GM23338 (cell line): ENCODE measurements around the gene RIN3. TPM values are rescaled to one million over a fixed set of nuclear protein-coding genes. Genes with fewer than 3 reads are reported as not detected.

ENCODE experiments used
- ATAC-seq: fragments of 200-7000 bp; cut with Tn5 transposase; 3 replicates; pipeline ENCODE4 v1.9.1; 2020
- DNase-seq: peaks from one replicate; pipeline ENCODE4 v3.0.0-alpha.2; 2015; ENCODE audit warnings: low spot score
- H2AFZ ChIP-seq: fragments of 200-600 bp; sonication (generic); 2 replicates; pipeline ENCODE4 v1.8.0; 2016; ENCODE audit warnings: antibody characterized with exemption, mild to moderate bottlenecking, moderate library complexity
- H3F3A ChIP-seq: fragments of 200-600 bp; sonication (generic); replicated peaks from 2 replicates; pipeline ENCODE4 v1.8.0; 2017; ENCODE audit warnings: antibody characterized with exemption, mixed run types, low read depth
- H3K27ac ChIP-seq: fragments of 200-600 bp; sonication (generic); 2 replicates; pipeline ENCODE4 v1.6.1; 2016; ENCODE audit warnings: low read depth
- H3K27me3 ChIP-seq: fragments of 200-600 bp; sonication (generic); 2 replicates; pipeline ENCODE4 v1.8.0; 2016; ENCODE audit warnings: mild to moderate bottlenecking, mixed run types, moderate library complexity; ENCODE audit not compliant: insufficient read depth
- H3K36me3 ChIP-seq: fragments of 200-600 bp; sonication (generic); 2 replicates; pipeline ENCODE4 v1.8.0; 2016; ENCODE audit warnings: mild to moderate bottlenecking; ENCODE audit not compliant: insufficient read depth
- H3K4me1 ChIP-seq: fragments of 200-600 bp; sonication (generic); 2 replicates; pipeline ENCODE4 v1.8.0; 2016; ENCODE audit warnings: mild to moderate bottlenecking, moderate library complexity; ENCODE audit not compliant: insufficient read depth
- H3K4me2 ChIP-seq: fragments of 200-600 bp; sonication (generic); 2 replicates; pipeline ENCODE4 v1.7.1; 2017; ENCODE audit warnings: mixed run types
- H3K4me3 ChIP-seq: fragments of 200-600 bp; sonication (generic); 2 replicates; pipeline ENCODE4 v1.6.1; 2016; ENCODE audit warnings: mixed run types
- H3K79me2 ChIP-seq: fragments of 200-600 bp; sonication (generic); replicated peaks from 2 replicates; pipeline ENCODE4 v1.8.0; 2017; ENCODE audit warnings: mild to moderate bottlenecking; ENCODE audit not compliant: insufficient read depth
- H3K9me2 ChIP-seq: fragments of 200-600 bp; sonication (generic); 2 replicates; pipeline ENCODE4 v1.8.0; 2017; ENCODE audit not compliant: insufficient read depth
- H4K20me1 ChIP-seq: fragments of 200-600 bp; sonication (generic); replicated peaks from 2 replicates; pipeline ENCODE4 v1.8.0; 2017; ENCODE audit warnings: mild to moderate bottlenecking; ENCODE audit not compliant: insufficient read depth
- H3K27ac Mint-ChIP-seq: 2 replicates; pipeline ENCODE4 v1.8.0; 2020; ENCODE audit warnings: inconsistent platforms, mild to moderate bottlenecking, moderate library complexity, mixed read lengths
- H3K27me3 Mint-ChIP-seq: 3 replicates; pipeline ENCODE4 v1.8.0; 2022; ENCODE audit warnings: low read depth, mild to moderate bottlenecking, moderate library complexity, mixed read lengths, inconsistent platforms; ENCODE audit not compliant: insufficient read depth, poor library complexity
- H3K36me3 Mint-ChIP-seq: 3 replicates; pipeline ENCODE4 v1.8.0; 2021; ENCODE audit warnings: low read depth, mild to moderate bottlenecking, inconsistent platforms, moderate library complexity, mixed read lengths
- H3K4me1 Mint-ChIP-seq: 3 replicates; pipeline ENCODE4 v1.8.0; 2020; ENCODE audit warnings: mild to moderate bottlenecking, inconsistent platforms, mixed read lengths
- H3K4me3 Mint-ChIP-seq: 3 replicates; pipeline ENCODE4 v1.8.0; 2021; ENCODE audit warnings: moderate library complexity, mild to moderate bottlenecking, inconsistent platforms, mixed read lengths
- H3K9me3 Mint-ChIP-seq: 3 replicates; pipeline ENCODE4 v1.8.0; 2020; ENCODE audit warnings: moderate library complexity, mild to moderate bottlenecking, inconsistent platforms, mixed read lengths
- CTCF ChIP-seq, 2 experiments: fragments of 200-600 bp in 1 of 2; sonication (generic) in 1 of 2; conservative IDR thresholded peaks; 2 replicates each; pipeline versions ENCODE4 v1.5.1 to v1.6.1; 2016 to 2017; ENCODE audit warnings: antibody characterized with exemption in 2 of 2, low read depth in 2 of 2, mild to moderate bottlenecking in 2 of 2, moderate library complexity in 1 of 2
- ETS1 ChIP-seq: IDR thresholded peaks from 2 replicates; pipeline ENCODE4 v1.6.1; 2016; ENCODE audit warnings: antibody characterized with exemption
- EZH2 ChIP-seq: fragments of 200-600 bp; sonication (generic); IDR thresholded peaks from one replicate; pipeline ENCODE4 v1.8.0; 2017; ENCODE audit warnings: antibody characterized with exemption, mild to moderate bottlenecking, low read depth; ENCODE audit not compliant: unreplicated experiment
- EZH2phosphoT487 ChIP-seq: fragments of 200-600 bp; sonication (generic); IDR thresholded peaks from one replicate; pipeline ENCODE4 v1.8.1; 2018; ENCODE audit warnings: antibody characterized with exemption; ENCODE audit not compliant: unreplicated experiment
- JUNB ChIP-seq: IDR thresholded peaks from one replicate; pipeline ENCODE4 v1.6.1; 2016; ENCODE audit warnings: antibody characterized with exemption; ENCODE audit not compliant: unreplicated experiment
- NANOG ChIP-seq: IDR thresholded peaks from 2 replicates; pipeline ENCODE4 v1.6.1; 2016; ENCODE audit warnings: antibody characterized with exemption, borderline replicate concordance
- POLR2AphosphoS5 ChIP-seq: IDR thresholded peaks from 2 replicates; pipeline ENCODE4 v1.6.1; 2016; ENCODE audit warnings: antibody characterized with exemption, low read depth
- REST ChIP-seq: IDR thresholded peaks from one replicate; pipeline ENCODE4 v1.6.1; 2018; ENCODE audit warnings: antibody characterized with exemption; ENCODE audit not compliant: unreplicated experiment
- STAT1 ChIP-seq: IDR thresholded peaks from one replicate; pipeline ENCODE4 v1.6.1; 2016; ENCODE audit warnings: antibody characterized with exemption; ENCODE audit not compliant: unreplicated experiment
- ZNF114 ChIP-seq: fragments of 250-450 bp; sonication (Bioruptor Pico); IDR thresholded peaks from 2 replicates; pipeline ENCODE4 v1.5.0; 2020; ENCODE audit warnings: mild to moderate bottlenecking, moderate library complexity
- ZNF462 ChIP-seq: fragments of 250-450 bp; sonication (Bioruptor Pico); IDR thresholded peaks from 2 replicates; pipeline ENCODE4 v1.5.0; 2020; ENCODE audit warnings: mild to moderate bottlenecking, moderate library complexity
- polyA plus RNA-seq: library from polyadenylated mRNA; unstranded; fragments of >200 nt; fragmentation: Nextera tagmentation; extraction: Ambion mirVana; gene quantifications from 2 replicates; pipeline ENCODE4 v1.2.1, GENCODE V29; 2016
- total RNA-seq: library from RNA; depleted of rRNA; stranded (reverse); fragments of >200 nt; shearing (Covaris generic); gene quantifications from 2 replicates; pipeline ENCODE4 v1.2.3, GENCODE V29; 2014

Gene RIN3
- total and polyA plus RNA-seq, 2 experiments from 2014 or later = 0.97 to 1.5 TPM

GRCh38 chr14:92590941-92591340, 77.4 kb downstream of the RIN3 start (continued):
- no peak for TF ChIP-seq CTCF (conservative IDR thresholded peaks at IDR 0.05; ENCODE audit: low read depth in 2 of 2)

- DNase-seq = no peak
- Histone ChIP-seq H3K4me1 (no peaks in the 10 kb centered on the region), H3K27ac (no peak overlapping the region), H4K20me1 (no peaks in the 10 kb centered on the region), H2AFZ (no peak overlapping the region), H3K4me2 (no peak overlapping the region), H3F3A (no peaks in the 10 kb centered on the region), H3K9me2 (no peaks in the 10 kb centered on the region), H3K4me3 (no peak overlapping the region), H3K36me3 (no peaks in the 10 kb centered on the region), H3K79me2 (no peaks in the 10 kb centered on the region), H3K27me3 (no peaks in the 10 kb centered on the region)
- Mint-ChIP-seq H3K4me1 (no peaks in the 10 kb centered on the region; the same call in 2 of the 3 replicates), H3K4me3 (no peak overlapping the region), H3K36me3 (no peaks in the 10 kb centered on the region), H3K27me3 (peaks cover 4% of the 10 kb centered on the region), H3K9me3 (no peaks in the 10 kb centered on the region), H3K27ac (no peak overlapping the region)
- no peak for ATAC-seq
- TF ChIP-seq EZH2phosphoT487 = no peak
- no peak for TF ChIP-seq NANOG
- TF ChIP-seq ZNF462 (CRISPR knock-in tag) = no peak
- TF ChIP-seq POLR2AphosphoS5 = no peak
- no peak for TF ChIP-seq REST
- TF ChIP-seq EZH2 = no peak
- TF ChIP-seq ETS1 = no peak
- no peak for TF ChIP-seq STAT1
- no peak for TF ChIP-seq ZNF114 (CRISPR knock-in tag)
- no peak for TF ChIP-seq JUNB
- no peak for TF ChIP-seq CTCF (conservative IDR thresholded peaks at IDR 0.05; ENCODE audit: low read depth in 2 of 2)
Observed at GRCh38 chr14:92591346-92591745, 77.8 kb downstream of the RIN3 start.
